HEK293T (cell line): ENCODE results near the gene KCNJ1.

Source experiments
- CTCF ChIA-PET: fragments of 350-600 bp; formaldehyde crosslinking; extraction: SDS; loops from one replicate; lab custom pipeline; 2021; ENCODE audit warnings: antibody characterized with exemption, inconsistent platforms; lab: Yijun Ruan, JAX
- POLR2A ChIA-PET: fragments of 350-600 bp; formaldehyde crosslinking; extraction: SDS; loops from one replicate; lab custom pipeline; 2020; ENCODE audit warnings: antibody characterized with exemption, inconsistent platforms; lab: Yijun Ruan, JAX
- DNase-seq: peaks from one replicate; pipeline ENCODE4 v3.0.0; 2012; ENCODE audit warnings: mixed read lengths; ENCODE audit errors: extremely low spot score
- ARNT ChIP-seq: fragments of 450-650 bp; IDR thresholded peaks from 2 replicates; pipeline ENCODE4 v1.6.1; 2017; ENCODE audit warnings: mild to moderate bottlenecking
- BHLHE40 ChIP-seq: fragments of 450-650 bp; IDR thresholded peaks from 2 replicates; pipeline ENCODE4 v1.6.1; 2016; ENCODE audit warnings: mild to moderate bottlenecking, moderate library complexity, borderline replicate concordance
- CTBP1 ChIP-seq: fragments of 450-650 bp; IDR thresholded peaks from 2 replicates; pipeline ENCODE4 v1.6.1; 2016; ENCODE audit warnings: borderline replicate concordance
- ELF4 ChIP-seq: fragments of 450-650 bp; IDR thresholded peaks from 2 replicates; pipeline ENCODE4 v1.6.1; 2017; ENCODE audit warnings: antibody characterized with exemption
- FOXA1 ChIP-seq: fragments of 450-650 bp; IDR thresholded peaks from 2 replicates; pipeline ENCODE4 v1.6.1; 2016; ENCODE audit warnings: mild to moderate bottlenecking
- FOXK2 ChIP-seq: fragments of 450-650 bp; IDR thresholded peaks from 2 replicates; pipeline ENCODE4 v1.6.1; 2016; ENCODE audit warnings: mild to moderate bottlenecking
- FOXM1 ChIP-seq: fragments of 450-650 bp; IDR thresholded peaks from 2 replicates; pipeline ENCODE4 v1.6.1; 2017; ENCODE audit warnings: mild to moderate bottlenecking, borderline replicate concordance
- HDGF ChIP-seq: fragments of 450-650 bp; IDR thresholded peaks from 2 replicates; pipeline ENCODE4 v1.6.1; 2017; ENCODE audit warnings: antibody characterized with exemption, borderline replicate concordance
- L3MBTL2 ChIP-seq: fragments of 450-650 bp; conservative IDR thresholded peaks from 2 replicates; pipeline ENCODE4 v1.6.1; 2016; ENCODE audit warnings: mild to moderate bottlenecking
- LEF1 ChIP-seq: fragments of 450-650 bp; IDR thresholded peaks from 2 replicates; pipeline ENCODE4 v1.6.1; 2017; ENCODE audit warnings: mild to moderate bottlenecking, borderline replicate concordance
- NFRKB ChIP-seq: fragments of 450-650 bp; IDR thresholded peaks from 2 replicates; pipeline ENCODE4 v1.6.1; 2016; ENCODE audit warnings: mild to moderate bottlenecking, moderate library complexity
- SP1 ChIP-seq: fragments of 450-650 bp; IDR thresholded peaks from 2 replicates; pipeline ENCODE4 v1.6.1; 2017
- SUZ12 ChIP-seq: fragments of 450-650 bp; IDR thresholded peaks from 2 replicates; pipeline ENCODE4 v1.6.1; 2016; ENCODE audit warnings: mild to moderate bottlenecking
- TARDBP ChIP-seq: fragments of 450-650 bp; IDR thresholded peaks from 2 replicates; pipeline ENCODE4 v1.6.1; 2016
- ZNF384 ChIP-seq: fragments of 450-650 bp; IDR thresholded peaks from 2 replicates; pipeline ENCODE4 v1.6.1; 2016
- TF ChIP-seq, protein P1 (sequence below): fragments of 450-650 bp; IDR thresholded peaks from 2 replicates; pipeline ENCODE4 v1.6.1; 2016

The KCNJ1 gene

GRCh38 chr11:128891913-128892398 lies 24.9 kb upstream of the KCNJ1 start:
- TF ChIP-seq ZNF384: no peak
- no peak for DNase-seq
- ChIA-PET CTCF (interaction anchor here (1.3 to 1.9 kb wide), 5 partner anchors 8 to 261 kb away, joined by 3 to 12 read pairs (median 4); no protein-coding TSS in a partner anchor), POLR2A (interaction anchor here (1.0 kb wide), 1 partner anchor 83 kb away, joined by 3 read pairs; no protein-coding TSS in a partner anchor)

DNA sequence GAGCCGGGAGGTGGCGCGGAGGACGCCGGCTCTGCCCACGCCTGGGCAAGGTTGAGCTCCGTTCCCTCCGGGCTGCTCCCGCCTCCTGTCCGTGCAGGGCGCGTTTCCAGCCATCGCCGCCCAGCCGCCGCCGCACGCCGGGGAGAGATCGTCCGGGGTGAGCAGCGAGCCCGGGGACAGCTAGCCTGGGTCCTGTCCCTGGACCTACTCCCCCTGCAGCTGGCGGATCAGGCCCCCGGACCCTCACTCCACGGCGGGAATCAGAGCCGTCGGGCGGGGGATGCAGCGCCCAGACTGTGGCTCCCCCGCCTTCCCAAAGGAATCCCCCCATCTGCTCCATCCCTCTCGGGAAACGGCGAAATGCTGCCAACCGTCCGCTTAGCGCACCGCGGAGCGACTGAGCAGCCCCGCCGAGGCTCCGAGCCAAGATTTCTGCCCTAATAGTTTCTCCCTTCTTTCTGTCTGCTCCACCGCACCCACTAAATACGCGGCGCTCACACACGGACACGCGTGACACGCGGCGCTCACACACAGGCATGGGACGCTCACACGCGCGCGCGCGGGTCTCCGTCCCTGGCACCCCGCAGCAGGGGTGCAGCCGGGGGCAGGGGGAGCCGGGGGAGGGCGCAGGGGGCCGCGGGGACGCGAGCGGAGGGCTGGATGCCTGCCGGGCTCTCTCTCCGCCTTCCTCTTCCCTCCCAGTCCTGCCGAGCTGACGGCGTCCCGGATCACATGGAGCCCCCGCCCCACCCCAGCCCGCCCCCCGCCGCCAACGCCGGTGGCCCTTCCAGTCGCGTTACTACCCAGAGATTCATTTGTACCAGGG lies 23.7 kb upstream of the KCNJ1 start, which contains the start of gene KCNJ5:
Gene KCNJ5, plus strand, starts transcription at position 814 of the 826 bp plus-strand sequence. CDS start 19,918 bp downstream, outside the sequence.
- ChIA-PET POLR2A (no interaction called here), CTCF (interaction anchor here (1.3 kb wide), 2 partner anchors 15 to 65 kb away, joined by 3 to 4 read pairs; no protein-coding TSS in a partner anchor)
- TF ChIP-seq ZNF384 (no peak), BHLHE40 (no peak), L3MBTL2 (0 out of 2 replicates have a peak, but pooled peaks have one; percentile 23)
- peak; percentile 45 for DNase-seq

DNA sequence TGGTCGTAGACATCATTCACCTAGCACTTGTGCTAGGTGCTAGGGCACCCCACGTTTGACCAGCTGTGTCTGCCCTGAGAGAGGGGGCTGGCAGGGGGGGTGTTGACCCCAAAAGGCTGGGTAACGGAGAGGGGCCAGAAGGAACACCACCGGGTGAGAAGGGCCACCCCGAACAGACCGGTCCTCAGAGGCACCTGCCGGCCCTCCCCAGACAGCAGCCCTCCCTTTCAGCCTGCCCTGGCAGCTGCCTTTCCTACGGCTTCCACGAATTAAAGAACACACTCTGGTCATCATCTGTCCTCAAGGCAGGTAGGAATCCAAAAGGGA lies 23.1 kb upstream of the KCNJ1 start:
- DNase-seq: no peak
- CTCF ChIA-PET: interaction anchor here (1.1 to 1.3 kb wide), 2 partner anchors 16 to 59 kb away, joined by 3 to 4 read pairs; no protein-coding TSS in a partner anchor
- TF ChIP-seq BHLHE40 (no peak), L3MBTL2 (no peak), ARNT (no peak), ZNF384 (no peak), NFRKB (no peak), FOXA1 (no peak), FOXK2 (no peak), LEF1 (no peak), CTBP1 (no peak), SP1 (no peak), SUZ12 (no peak), HDGF (no peak)
- TF ChIP-seq, protein P1, sequence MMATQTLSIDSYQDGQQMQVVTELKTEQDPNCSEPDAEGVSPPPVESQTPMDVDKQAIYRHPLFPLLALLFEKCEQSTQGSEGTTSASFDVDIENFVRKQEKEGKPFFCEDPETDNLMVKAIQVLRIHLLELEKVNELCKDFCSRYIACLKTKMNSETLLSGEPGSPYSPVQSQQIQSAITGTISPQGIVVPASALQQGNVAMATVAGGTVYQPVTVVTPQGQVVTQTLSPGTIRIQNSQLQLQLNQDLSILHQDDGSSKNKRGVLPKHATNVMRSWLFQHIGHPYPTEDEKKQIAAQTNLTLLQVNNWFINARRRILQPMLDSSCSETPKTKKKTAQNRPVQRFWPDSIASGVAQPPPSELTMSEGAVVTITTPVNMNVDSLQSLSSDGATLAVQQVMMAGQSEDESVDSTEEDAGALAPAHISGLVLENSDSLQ: no peak
- POLR2A ChIA-PET: no interaction called here

DNA sequence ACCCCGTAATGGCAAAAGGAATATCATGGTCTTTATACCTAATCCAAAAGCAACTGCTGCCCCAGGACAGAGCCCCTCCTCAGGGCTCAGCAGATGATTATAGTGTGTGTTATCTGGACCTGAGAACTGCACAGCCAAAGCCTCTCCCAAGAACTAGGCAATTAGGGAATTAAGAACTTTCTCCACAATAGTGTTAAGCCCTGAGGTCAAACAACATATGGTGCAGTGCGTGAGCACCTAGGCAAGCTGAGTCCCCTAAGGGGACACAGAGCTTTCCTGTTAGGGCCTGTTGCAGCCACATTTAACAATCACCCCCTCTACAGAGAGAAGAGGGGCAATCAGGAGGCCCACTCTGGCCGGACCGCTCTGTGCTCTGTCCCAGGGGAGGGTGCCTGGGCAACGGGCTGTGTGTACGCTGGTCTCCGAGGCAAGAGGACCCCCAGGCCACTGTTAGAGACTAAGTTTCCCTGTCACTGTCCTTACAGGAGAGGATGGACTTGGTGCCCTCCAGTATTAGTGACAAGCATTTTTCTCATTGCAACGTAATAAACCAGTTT lies 22.6 kb upstream of the KCNJ1 start:
- no peak for DNase-seq
- no peak for TF ChIP-seq ZNF384
- CTCF ChIA-PET: interaction anchor here (1.1 to 1.3 kb wide), 2 partner anchors 16 to 60 kb away, joined by 3 to 4 read pairs; no protein-coding TSS in a partner anchor
- POLR2A ChIA-PET: no interaction called here

DNA sequence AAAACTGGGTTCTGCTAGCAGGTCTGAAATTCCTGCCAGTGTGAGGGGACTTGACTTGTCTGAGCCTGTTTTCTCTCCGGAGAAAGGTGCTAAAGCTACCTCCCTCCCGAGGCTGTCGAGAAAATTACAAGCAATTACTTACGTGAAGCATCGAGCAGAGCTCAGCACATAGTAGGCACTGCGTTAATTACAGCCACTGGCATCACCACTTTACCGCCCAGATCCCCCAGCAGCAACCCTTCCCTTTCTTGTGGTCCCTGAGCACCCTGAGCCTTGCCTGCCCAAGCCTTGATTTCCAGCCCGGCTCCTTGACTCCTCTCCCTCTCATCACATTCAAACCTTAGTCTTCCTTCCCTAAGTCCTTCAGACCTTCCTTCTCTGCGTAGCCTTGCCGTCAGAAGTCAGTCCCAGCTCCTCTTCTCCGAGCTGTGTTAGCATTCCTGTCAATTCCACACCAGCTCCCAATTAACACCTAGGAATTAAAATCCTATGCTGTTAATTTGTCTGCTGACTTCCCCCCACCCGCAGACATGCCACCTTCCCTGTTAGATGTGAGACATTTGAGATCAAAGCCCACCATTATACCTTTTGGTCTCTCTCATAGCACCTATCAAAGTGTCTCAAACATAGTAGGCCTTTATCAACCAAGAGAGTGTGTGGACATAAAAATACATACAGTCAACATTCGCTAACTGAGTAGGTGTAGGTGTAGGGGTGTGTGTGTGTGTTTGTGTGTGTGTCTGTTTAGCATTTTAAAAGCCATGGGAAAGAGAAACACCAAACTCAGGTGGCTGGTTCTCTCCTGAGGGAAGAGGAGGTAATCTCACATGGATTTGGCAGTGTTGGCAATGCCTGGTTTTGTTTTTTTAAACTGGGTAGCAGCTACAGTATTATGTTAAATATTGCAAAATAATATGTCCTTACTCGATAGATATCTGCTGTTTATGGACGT lies 21.2 kb upstream of the KCNJ1 start:
- no peak for DNase-seq
- no peak for TF ChIP-seq LEF1
- TF ChIP-seq FOXM1: no peak
- ChIA-PET CTCF (interaction anchor here (0.6 to 1.8 kb wide), 4 partner anchors 60 to 440 kb away, joined by 3 to 14 read pairs (median 4); no protein-coding TSS in a partner anchor), POLR2A (no interaction called here)

- TF ChIP-seq ARNT (no peak), ELF4 (no peak), NFRKB (no peak), BHLHE40 (no peak), LEF1 (no peak), TARDBP (no peak), ZNF384 (no peak), HDGF (no peak), FOXA1 (no peak), SUZ12 (no peak), FOXK2 (no peak), SP1 (no peak), L3MBTL2 (no peak), CTBP1 (no peak), FOXM1 (no peak)
- TF ChIP-seq, protein P1: no peak
- ChIA-PET CTCF (interaction anchor here (0.7 to 3.8 kb wide), 11 partner anchors 8 to 83 kb away, joined by 3 to 68 read pairs (median 4); no protein-coding TSS in a partner anchor), POLR2A (interaction anchor here (1.7 kb wide), 1 partner anchor 70 kb away, joined by 6 read pairs; no protein-coding TSS in a partner anchor)
- peak; percentile 28 for DNase-seq
Observed at GRCh38 chr11:128886406-128887124, 19.5 kb upstream of the KCNJ1 start.
